Progenitor cell of endocrine pancreas (in vitro differentiated cells): ENCODE results near the gene ZMYND11. TPM values are rescaled to one million over a fixed set of nuclear protein-coding genes. Genes with fewer than 3 reads are reported as not detected.

Experiments used
- DNase-seq: peaks from one replicate; pipeline ENCODE4 v3.0.0; 2021; ENCODE audit warnings: low spot score; ENCODE audit not compliant: unreplicated experiment
- H3K27ac Mint-ChIP-seq: 2 replicates; pipeline ENCODE4 v1.8.0; 2021; ENCODE audit warnings: mild to moderate bottlenecking, moderate library complexity, mixed read lengths
- H3K27me3 Mint-ChIP-seq: 2 replicates; pipeline ENCODE4 v1.8.0; 2021; ENCODE audit warnings: mixed read lengths
- H3K36me3 Mint-ChIP-seq: 2 replicates; pipeline ENCODE4 v1.8.0; 2022; ENCODE audit warnings: mixed read lengths; ENCODE audit not compliant: insufficient read depth
- H3K4me1 Mint-ChIP-seq: 2 replicates; pipeline ENCODE4 v1.8.0; 2021; ENCODE audit warnings: low read depth, mixed read lengths
- H3K4me3 Mint-ChIP-seq: 2 replicates; pipeline ENCODE4 v1.8.0; 2021; ENCODE audit warnings: low read depth, mild to moderate bottlenecking, moderate library complexity, mixed read lengths
- H3K9me3 Mint-ChIP-seq: 2 replicates; pipeline ENCODE4 v1.8.0; 2021; ENCODE audit warnings: low read depth, mixed read lengths
- CTCF ChIP-seq: fragments of 200-600 bp; sonication (generic); IDR thresholded peaks from one replicate; pipeline ENCODE4 v1.5.0; 2021; ENCODE audit warnings: antibody characterized with exemption, mild to moderate bottlenecking; ENCODE audit not compliant: unreplicated experiment
- total RNA-seq: library from RNA; stranded (reverse); gene quantifications from 2 replicates; pipeline ENCODE4 v1.2.1, GENCODE V29; 2021

The ZMYND11 gene
- total RNA-seq, 1 donor from 2014 or later = 69.2 TPM

- no peak for TF ChIP-seq CTCF
- Mint-ChIP-seq H3K36me3 (no peaks in the 10 kb centered on the region), H3K9me3 (no peaks in the 10 kb centered on the region), H3K27ac (no peak overlapping the region), H3K27me3 (no peaks in the 10 kb centered on the region), H3K4me3 (no peak overlapping the region), H3K4me1 (peaks cover 48% of the 10 kb centered on the region)
- no peak for DNase-seq
Measured at GRCh38 chr10:137606-138005, 2.4 kb downstream of the ZMYND11 start.

- Mint-ChIP-seq H3K9me3 (peaks cover 18% of the 10 kb centered on the region), H3K27ac (peak overlapping the region; percentile 37), H3K4me3 (no peak overlapping the region), H3K27me3 (no peaks in the 10 kb centered on the region), H3K4me1 (peaks cover 32% of the 10 kb centered on the region), H3K36me3 (peaks cover 14% of the 10 kb centered on the region)
- no peak for DNase-seq
- no peak for TF ChIP-seq CTCF
Measured at GRCh38 chr10:142371-142770, 7.1 kb downstream of the ZMYND11 start.

- Mint-ChIP-seq H3K4me1 (peaks cover 3% of the 10 kb centered on the region), H3K27me3 (no peaks in the 10 kb centered on the region), H3K9me3 (peaks cover 15% of the 10 kb centered on the region), H3K4me3 (no peak overlapping the region), H3K36me3 (peaks cover 26% of the 10 kb centered on the region), H3K27ac (no peak overlapping the region)
- no peak for DNase-seq
- TF ChIP-seq CTCF = no peak
Measured at GRCh38 chr10:152915-153314, 17.7 kb downstream of the ZMYND11 start.

GRCh38 chr10:154348-154747 is 19.1 kb downstream of the ZMYND11 start:
- Mint-ChIP-seq H3K27me3 (no peaks in the 10 kb centered on the region), H3K4me1 (peaks cover 3% of the 10 kb centered on the region), H3K27ac (no peak overlapping the region), H3K4me3 (no peak overlapping the region), H3K36me3 (peaks cover 20% of the 10 kb centered on the region), H3K9me3 (peaks cover 10% of the 10 kb centered on the region)
- no peak for DNase-seq
- TF ChIP-seq CTCF = no peak

GRCh38 chr10:167383-167782 is 32.1 kb downstream of the ZMYND11 start:
- no peak for TF ChIP-seq CTCF
- peaks cover 37% of the 10 kb centered on the region for H3K9me3 Mint-ChIP-seq
- no peaks in the 10 kb centered on the region for H3K27me3 Mint-ChIP-seq
- H3K4me1 Mint-ChIP-seq = peaks cover 4% of the 10 kb centered on the region
- H3K4me3 Mint-ChIP-seq = no peak overlapping the region
- no peak for DNase-seq
- H3K36me3 Mint-ChIP-seq = peaks cover 23% of the 10 kb centered on the region
- no peak overlapping the region for H3K27ac Mint-ChIP-seq
